DND-41 (cell line): ENCODE data around the gene MTF1.

Source experiments
- ATAC-seq: fragments of 200-7000 bp; cut with Tn5 transposase; 3 replicates; pipeline ENCODE4 v1.9.1; 2021; ENCODE audit warnings: low read depth; ENCODE audit not compliant: insufficient read depth
- DNase-seq: peaks from one replicate; pipeline ENCODE4 v3.0.0-alpha.2; 2020
- H2AFZ ChIP-seq: 2 replicates; pipeline ENCODE4 v1.6.0; 2012; ENCODE audit warnings: low read depth, low read length
- H3K27ac ChIP-seq: 2 replicates; pipeline ENCODE4 v1.5.1; 2012; ENCODE audit warnings: low read length, inconsistent platforms
- H3K27me3 ChIP-seq: fragments of 200-600 bp; sonication (generic); 2 replicates; pipeline ENCODE4 v1.6.0; 2012; ENCODE audit warnings: low read length, mild to moderate bottlenecking, inconsistent platforms; ENCODE audit not compliant: insufficient read depth, poor library complexity
- H3K36me3 ChIP-seq: 2 replicates; pipeline ENCODE4 v1.5.1; 2012; ENCODE audit warnings: low read length, inconsistent platforms; ENCODE audit not compliant: insufficient read depth
- H3K4me1 ChIP-seq: 2 replicates; pipeline ENCODE4 v1.5.1; 2012; ENCODE audit warnings: mild to moderate bottlenecking, low read length; ENCODE audit not compliant: insufficient read depth
- H3K4me2 ChIP-seq: 2 replicates; pipeline ENCODE4 v1.6.0; 2012; ENCODE audit warnings: mild to moderate bottlenecking, moderate library complexity, low read length, inconsistent platforms; ENCODE audit not compliant: insufficient read depth
- H3K4me3 ChIP-seq, 2 experiments: fragments of 200-600 bp in 1 of 2; shearing (Covaris generic) in 1 of 2; 2 replicates each; pipeline ENCODE4 v1.5.1; 2012 to 2016; ENCODE audit warnings: inconsistent platforms in 2 of 2, low read length in 2 of 2, mild to moderate bottlenecking in 2 of 2, low read depth in 1 of 2, moderate library complexity in 1 of 2
- H3K79me2 ChIP-seq: 2 replicates; pipeline ENCODE4 v1.6.0; 2012; ENCODE audit warnings: low read length, inconsistent platforms; ENCODE audit not compliant: insufficient read depth
- H3K9ac ChIP-seq: 2 replicates; pipeline ENCODE4 v1.6.0; 2012; ENCODE audit warnings: low read depth, mild to moderate bottlenecking, inconsistent platforms, low read length, moderate library complexity
- H3K9me3 ChIP-seq: 2 replicates; pipeline ENCODE4 v1.5.1; 2012; ENCODE audit warnings: low read length, moderate library complexity, mild to moderate bottlenecking, inconsistent platforms; ENCODE audit not compliant: insufficient read depth, severe bottlenecking
- H4K20me1 ChIP-seq: 2 replicates; pipeline ENCODE4 v1.6.0; 2012; ENCODE audit warnings: low read length; ENCODE audit not compliant: insufficient read depth
- CTCF ChIP-seq: IDR thresholded peaks from 2 replicates; pipeline ENCODE4 v1.5.1; 2012; ENCODE audit warnings: borderline replicate concordance, low read length, moderate library complexity, mild to moderate bottlenecking; ENCODE audit not compliant: poor library complexity, severe bottlenecking; ENCODE audit errors: extremely low read depth
- EZH2 ChIP-seq: IDR thresholded peaks from 3 replicates; pipeline ENCODE4 v1.6.1; 2012; ENCODE audit warnings: borderline replicate concordance, low read depth, mild to moderate bottlenecking, moderate library complexity, low read length, inconsistent platforms; ENCODE audit not compliant: severe bottlenecking

MTF1 gene

GRCh38 chr1:37821481-37821880, 37.9 kb downstream of the MTF1 start:
- peaks cover 67% of the 10 kb centered on the region for H3K36me3 ChIP-seq

GRCh38 chr1:37817481-37817880, 41.9 kb downstream of the MTF1 start:
- H3K4me3 ChIP-seq, result no peak overlapping the region
- H3K4me1 ChIP-seq, result no peaks in the 10 kb centered on the region
- H3K4me2 ChIP-seq, result no peak overlapping the region
- H2AFZ ChIP-seq, result no peak overlapping the region
- H3K36me3 ChIP-seq, result peaks cover 66% of the 10 kb centered on the region
- H3K27ac ChIP-seq, result no peak overlapping the region
- TF ChIP-seq EZH2 (no peak), CTCF (no peak)
- no peaks in the 10 kb centered on the region for H3K9me3 ChIP-seq
- H3K27me3 ChIP-seq, result no peaks in the 10 kb centered on the region
- no peaks in the 10 kb centered on the region for H4K20me1 ChIP-seq
- no peaks in the 10 kb centered on the region for H3K79me2 ChIP-seq
- no peak overlapping the region for H3K9ac ChIP-seq
- DNase-seq (no peak), ATAC-seq (no peak)

More at GRCh38 chr1:37821481-37821880, 37.9 kb downstream of the MTF1 start:
- TF ChIP-seq CTCF (no peak), EZH2 (no peak)
- Histone ChIP-seq H2AFZ (no peak overlapping the region), H3K9ac (no peak overlapping the region), H3K27ac (no peak overlapping the region), H3K27me3 (no peaks in the 10 kb centered on the region), H3K79me2 (no peaks in the 10 kb centered on the region), H3K4me3 (no peak overlapping the region), H3K9me3 (no peaks in the 10 kb centered on the region), H3K4me2 (no peak overlapping the region), H3K4me1 (no peaks in the 10 kb centered on the region), H4K20me1 (no peaks in the 10 kb centered on the region)
- ATAC-seq (no peak), DNase-seq (no peak)

- no peak overlapping the region for H3K4me3 ChIP-seq
- no peaks in the 10 kb centered on the region for H3K27me3 ChIP-seq
- H3K36me3 ChIP-seq, result peaks cover 48% of the 10 kb centered on the region
- no peak overlapping the region for H3K27ac ChIP-seq
- H3K9me3 ChIP-seq, result no peaks in the 10 kb centered on the region
- H3K4me2 ChIP-seq, result no peak overlapping the region
- DNase-seq, result no peak
- peaks cover 5% of the 10 kb centered on the region for H3K4me1 ChIP-seq
- no peak for TF ChIP-seq CTCF
- TF ChIP-seq EZH2, result no peak
- no peaks in the 10 kb centered on the region; the same call in 1 of the 2 replicates for H4K20me1 ChIP-seq
- H3K79me2 ChIP-seq, result no peaks in the 10 kb centered on the region; the same call in 1 of the 2 replicates
- H2AFZ ChIP-seq, result no peak overlapping the region
- no peak overlapping the region for H3K9ac ChIP-seq
- ATAC-seq, result no peak
These were observed 45.1 kb downstream of the MTF1 start for GRCh38 chr1:37814252-37814651.

GRCh38 chr1:37813529-37814145, 45.8 kb downstream of the MTF1 start:
- no peak overlapping the region for H3K4me2 ChIP-seq
- H3K9me3 ChIP-seq, result no peaks in the 10 kb centered on the region
- no peak overlapping the region for H3K4me3 ChIP-seq
- ATAC-seq (no peak), DNase-seq (no peak)
- no peaks in the 10 kb centered on the region; the same call in 1 of the 2 replicates for H4K20me1 ChIP-seq
- peaks cover 43% of the 10 kb centered on the region for H3K36me3 ChIP-seq
- no peak overlapping the region for H3K27ac ChIP-seq
- no peak overlapping the region for H2AFZ ChIP-seq
- TF ChIP-seq CTCF (no peak), EZH2 (no peak)
- H3K9ac ChIP-seq, result no peak overlapping the region
- H3K27me3 ChIP-seq, result no peaks in the 10 kb centered on the region
- H3K4me1 ChIP-seq, result peaks cover 11% of the 10 kb centered on the region
- no peaks in the 10 kb centered on the region; the same call in 1 of the 2 replicates for H3K79me2 ChIP-seq
